ENCODE data around the gene KCNH2. TPM values are rescaled to one million over a fixed set of nuclear protein-coding genes. Genes with fewer than 3 reads are reported as not detected.

KCNH2 gene
- total and polyA plus RNA-seq, 10 of the 15 experiments (the other 5 are each of a cell fraction or from before 2014, with no cell fraction given), result 0.04 to 0.24 (median 0.17) TPM; not detected in 6

DNA sequence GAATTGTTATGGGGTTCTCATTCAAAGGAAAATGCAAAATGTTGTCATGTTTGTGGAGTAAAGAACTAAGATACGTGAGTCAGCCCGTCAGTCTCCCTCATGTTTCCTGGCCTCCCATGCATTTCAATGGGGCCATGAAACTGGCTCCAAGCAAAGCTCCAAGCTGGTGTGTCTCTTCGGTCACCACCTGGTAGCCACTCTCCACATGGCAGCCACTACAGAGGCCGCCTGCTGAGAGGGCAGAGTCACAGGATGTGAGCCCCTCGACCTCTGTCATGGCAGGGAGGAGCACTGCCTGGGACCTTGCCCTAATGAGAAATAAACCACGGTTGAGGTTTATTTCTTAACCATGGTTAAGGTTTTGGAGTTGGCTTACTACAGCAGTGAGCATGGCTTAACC lies 63.2 kb downstream of the KCNH2 start:
- POLR2A ChIA-PET, result no interaction called here
- no peak overlapping the region for H3K9ac ChIP-seq (ENCODE audit: control insufficient read depth, insufficient read depth, low read length)
- intact Hi-C loops (cut with micrococcal nuclease; ENCODE audit: unreplicated experiment), result no loop called here
- no peaks in the 10 kb centered on the region for H4K20me1 ChIP-seq (ENCODE audit: control insufficient read depth, insufficient read depth)
- TF ChIP-seq, protein P1, sequence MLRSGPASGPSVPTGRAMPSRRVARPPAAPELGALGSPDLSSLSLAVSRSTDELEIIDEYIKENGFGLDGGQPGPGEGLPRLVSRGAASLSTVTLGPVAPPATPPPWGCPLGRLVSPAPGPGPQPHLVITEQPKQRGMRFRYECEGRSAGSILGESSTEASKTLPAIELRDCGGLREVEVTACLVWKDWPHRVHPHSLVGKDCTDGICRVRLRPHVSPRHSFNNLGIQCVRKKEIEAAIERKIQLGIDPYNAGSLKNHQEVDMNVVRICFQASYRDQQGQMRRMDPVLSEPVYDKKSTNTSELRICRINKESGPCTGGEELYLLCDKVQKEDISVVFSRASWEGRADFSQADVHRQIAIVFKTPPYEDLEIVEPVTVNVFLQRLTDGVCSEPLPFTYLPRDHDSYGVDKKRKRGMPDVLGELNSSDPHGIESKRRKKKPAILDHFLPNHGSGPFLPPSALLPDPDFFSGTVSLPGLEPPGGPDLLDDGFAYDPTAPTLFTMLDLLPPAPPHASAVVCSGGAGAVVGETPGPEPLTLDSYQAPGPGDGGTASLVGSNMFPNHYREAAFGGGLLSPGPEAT (IDR thresholded peaks at IDR 0.05; ENCODE audit: low read depth), result no peak
- TF ChIP-seq NFYB (IDR thresholded peaks at IDR 0.05; ENCODE audit: insufficient read depth, low read depth, low read length), result no peak
- TF ChIP-seq RELA (IDR thresholded peaks at IDR 0.05; ENCODE audit: borderline replicate concordance, partially characterized antibody), result no peak
- no peak for TF ChIP-seq HDGF (IDR thresholded peaks at IDR 0.05)
- no peak for TF ChIP-seq FOXK2 (IDR thresholded peaks at IDR 0.05)
- TF ChIP-seq HCFC1 (IDR thresholded peaks at IDR 0.05; ENCODE audit: low read length), result no peak
- TF ChIP-seq, protein P2, sequence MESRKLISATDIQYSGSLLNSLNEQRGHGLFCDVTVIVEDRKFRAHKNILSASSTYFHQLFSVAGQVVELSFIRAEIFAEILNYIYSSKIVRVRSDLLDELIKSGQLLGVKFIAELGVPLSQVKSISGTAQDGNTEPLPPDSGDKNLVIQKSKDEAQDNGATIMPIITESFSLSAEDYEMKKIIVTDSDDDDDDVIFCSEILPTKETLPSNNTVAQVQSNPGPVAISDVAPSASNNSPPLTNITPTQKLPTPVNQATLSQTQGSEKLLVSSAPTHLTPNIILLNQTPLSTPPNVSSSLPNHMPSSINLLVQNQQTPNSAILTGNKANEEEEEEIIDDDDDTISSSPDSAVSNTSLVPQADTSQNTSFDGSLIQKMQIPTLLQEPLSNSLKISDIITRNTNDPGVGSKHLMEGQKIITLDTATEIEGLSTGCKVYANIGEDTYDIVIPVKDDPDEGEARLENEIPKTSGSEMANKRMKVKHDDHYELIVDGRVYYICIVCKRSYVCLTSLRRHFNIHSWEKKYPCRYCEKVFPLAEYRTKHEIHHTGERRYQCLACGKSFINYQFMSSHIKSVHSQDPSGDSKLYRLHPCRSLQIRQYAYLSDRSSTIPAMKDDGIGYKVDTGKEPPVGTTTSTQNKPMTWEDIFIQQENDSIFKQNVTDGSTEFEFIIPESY (IDR thresholded peaks at IDR 0.05), result no peak
- no peak for TF ChIP-seq TAF1 (IDR thresholded peaks at IDR 0.05; ENCODE audit: borderline replicate concordance, low read depth, low read length)
- TF ChIP-seq, protein P3, sequence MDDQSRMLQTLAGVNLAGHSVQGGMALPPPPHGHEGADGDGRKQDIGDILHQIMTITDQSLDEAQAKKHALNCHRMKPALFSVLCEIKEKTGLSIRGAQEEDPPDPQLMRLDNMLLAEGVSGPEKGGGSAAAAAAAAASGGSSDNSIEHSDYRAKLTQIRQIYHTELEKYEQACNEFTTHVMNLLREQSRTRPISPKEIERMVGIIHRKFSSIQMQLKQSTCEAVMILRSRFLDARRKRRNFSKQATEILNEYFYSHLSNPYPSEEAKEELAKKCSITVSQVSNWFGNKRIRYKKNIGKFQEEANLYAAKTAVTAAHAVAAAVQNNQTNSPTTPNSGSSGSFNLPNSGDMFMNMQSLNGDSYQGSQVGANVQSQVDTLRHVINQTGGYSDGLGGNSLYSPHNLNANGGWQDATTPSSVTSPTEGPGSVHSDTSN (IDR thresholded peaks at IDR 0.05; ENCODE audit: insufficient replicate concordance, low read depth, low read length), result no peak
- TF ChIP-seq SUZ12 (IDR thresholded peaks at IDR 0.05; ENCODE audit: unreplicated experiment), result no peak
- TF ChIP-seq, protein P4, sequence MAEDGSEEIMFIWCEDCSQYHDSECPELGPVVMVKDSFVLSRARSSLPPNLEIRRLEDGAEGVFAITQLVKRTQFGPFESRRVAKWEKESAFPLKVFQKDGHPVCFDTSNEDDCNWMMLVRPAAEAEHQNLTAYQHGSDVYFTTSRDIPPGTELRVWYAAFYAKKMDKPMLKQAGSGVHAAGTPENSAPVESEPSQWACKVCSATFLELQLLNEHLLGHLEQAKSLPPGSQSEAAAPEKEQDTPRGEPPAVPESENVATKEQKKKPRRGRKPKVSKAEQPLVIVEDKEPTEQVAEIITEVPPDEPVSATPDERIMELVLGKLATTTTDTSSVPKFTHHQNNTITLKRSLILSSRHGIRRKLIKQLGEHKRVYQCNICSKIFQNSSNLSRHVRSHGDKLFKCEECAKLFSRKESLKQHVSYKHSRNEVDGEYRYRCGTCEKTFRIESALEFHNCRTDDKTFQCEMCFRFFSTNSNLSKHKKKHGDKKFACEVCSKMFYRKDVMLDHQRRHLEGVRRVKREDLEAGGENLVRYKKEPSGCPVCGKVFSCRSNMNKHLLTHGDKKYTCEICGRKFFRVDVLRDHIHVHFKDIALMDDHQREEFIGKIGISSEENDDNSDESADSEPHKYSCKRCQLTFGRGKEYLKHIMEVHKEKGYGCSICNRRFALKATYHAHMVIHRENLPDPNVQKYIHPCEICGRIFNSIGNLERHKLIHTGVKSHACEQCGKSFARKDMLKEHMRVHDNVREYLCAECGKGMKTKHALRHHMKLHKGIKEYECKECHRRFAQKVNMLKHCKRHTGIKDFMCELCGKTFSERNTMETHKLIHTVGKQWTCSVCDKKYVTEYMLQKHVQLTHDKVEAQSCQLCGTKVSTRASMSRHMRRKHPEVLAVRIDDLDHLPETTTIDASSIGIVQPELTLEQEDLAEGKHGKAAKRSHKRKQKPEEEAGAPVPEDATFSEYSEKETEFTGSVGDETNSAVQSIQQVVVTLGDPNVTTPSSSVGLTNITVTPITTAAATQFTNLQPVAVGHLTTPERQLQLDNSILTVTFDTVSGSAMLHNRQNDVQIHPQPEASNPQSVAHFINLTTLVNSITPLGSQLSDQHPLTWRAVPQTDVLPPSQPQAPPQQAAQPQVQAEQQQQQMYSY (CRISPR knock-in tag; IDR thresholded peaks at IDR 0.05), result no peak
- TF ChIP-seq RFX5 (IDR thresholded peaks at IDR 0.05; ENCODE audit: low read depth, low read length), result no peak
- in situ Hi-C loops (cut with MboI), result no loop called here
- H3K27ac ChIP-seq (ENCODE audit: control insufficient read depth, insufficient read depth), result no peak overlapping the region
- H3K79me2 ChIP-seq (ENCODE audit: control insufficient read depth, insufficient read depth, low read length), result no peaks in the 10 kb centered on the region
- no peak for FAIRE-seq
- no peaks in the 10 kb centered on the region for H3K9me3 ChIP-seq (replicated peaks; ENCODE audit: control insufficient read depth, insufficient read depth, low read length)
- CTCF ChIA-PET, result interaction anchor here (1.0 kb wide), 1 partner anchor 17 kb away, joined by 3 read pairs; no protein-coding TSS in a partner anchor
- H3K4me3 ChIP-seq, result no peak overlapping the region
- H2AFZ ChIP-seq (ENCODE audit: control insufficient read depth, low read depth, low read length), result no peak overlapping the region
- no peaks in the 10 kb centered on the region; a peak in 1 of 4 replicates for H3K27me3 ChIP-seq (replicated peaks in 1 of 2; ENCODE audit: control insufficient read depth in 2 of 2, insufficient read depth in 2 of 2, low read length in 1 of 2)
- no TSS peak for BruUV-seq (replicated peaks)
- no peak for DNase-seq (ENCODE audit: low read depth, low spot score)
- no peak overlapping the region for H3K4me2 ChIP-seq (ENCODE audit: control insufficient read depth, insufficient read depth)
- SMC1A ChIA-PET (ENCODE audit: uncharacterized antibody, unreplicated experiment), result no interaction called here
- 18% methylated on average over 6 of the region's 6 CpGs for WGBS (ENCODE audit: insufficient coverage, insufficient replicate concordance, low lambda C conversion rate, missing lambda C conversion rate)
- RAD21 ChIA-PET (ENCODE audit: unreplicated experiment), result no interaction called here
- H3K36me3 ChIP-seq (ENCODE audit: control insufficient read depth in 2 of 2, insufficient read depth in 2 of 2, low read length in 1 of 2), result no peaks in the 10 kb centered on the region
- no peaks in the 10 kb centered on the region for H3K4me1 ChIP-seq (ENCODE audit: control insufficient read depth, insufficient read depth, low read length)
- no peak for ATAC-seq
